ENCODE results near the gene TMEM256.

DNA sequence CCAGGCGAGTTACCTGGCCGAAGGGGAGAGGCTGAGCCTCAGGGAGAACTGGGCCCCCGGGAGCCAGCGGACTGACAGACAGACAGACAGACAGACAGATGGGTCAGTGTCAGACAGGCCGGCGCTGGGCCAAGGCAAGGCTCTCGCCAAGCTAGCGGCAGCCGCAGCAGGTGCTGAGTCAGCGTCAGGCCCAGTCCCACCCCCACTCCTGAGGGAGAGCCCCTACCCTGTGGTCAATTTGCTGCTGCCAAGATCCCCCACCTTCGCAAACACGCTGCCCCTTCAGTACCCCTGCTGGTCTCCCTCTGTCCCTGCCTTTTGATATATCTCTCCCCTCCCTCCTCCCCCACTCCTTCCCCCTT, 36.9 kb upstream of the TMEM256 start:
- TF ChIP-seq POLR2A (IDR thresholded peaks at IDR 0.05; ENCODE audit: low read depth): no peak
- TF ChIP-seq, protein P1, sequence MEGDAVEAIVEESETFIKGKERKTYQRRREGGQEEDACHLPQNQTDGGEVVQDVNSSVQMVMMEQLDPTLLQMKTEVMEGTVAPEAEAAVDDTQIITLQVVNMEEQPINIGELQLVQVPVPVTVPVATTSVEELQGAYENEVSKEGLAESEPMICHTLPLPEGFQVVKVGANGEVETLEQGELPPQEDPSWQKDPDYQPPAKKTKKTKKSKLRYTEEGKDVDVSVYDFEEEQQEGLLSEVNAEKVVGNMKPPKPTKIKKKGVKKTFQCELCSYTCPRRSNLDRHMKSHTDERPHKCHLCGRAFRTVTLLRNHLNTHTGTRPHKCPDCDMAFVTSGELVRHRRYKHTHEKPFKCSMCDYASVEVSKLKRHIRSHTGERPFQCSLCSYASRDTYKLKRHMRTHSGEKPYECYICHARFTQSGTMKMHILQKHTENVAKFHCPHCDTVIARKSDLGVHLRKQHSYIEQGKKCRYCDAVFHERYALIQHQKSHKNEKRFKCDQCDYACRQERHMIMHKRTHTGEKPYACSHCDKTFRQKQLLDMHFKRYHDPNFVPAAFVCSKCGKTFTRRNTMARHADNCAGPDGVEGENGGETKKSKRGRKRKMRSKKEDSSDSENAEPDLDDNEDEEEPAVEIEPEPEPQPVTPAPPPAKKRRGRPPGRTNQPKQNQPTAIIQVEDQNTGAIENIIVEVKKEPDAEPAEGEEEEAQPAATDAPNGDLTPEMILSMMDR (IDR thresholded peaks at IDR 0.05): no peak
- no peak for TF ChIP-seq POLR2AphosphoS5 (IDR thresholded peaks at IDR 0.05)
